HEK293 (cell line): ENCODE results near the gene PI4KA.

Source experiments
- KLF1 ChIP-seq: fragments of 450-650 bp; formaldehyde crosslinking; IDR thresholded peaks from 2 replicates; pipeline ENCODE4 v1.5.1; 2016; ENCODE audit warnings: missing biosample characterization, missing genetic modification characterization
- KLF16 ChIP-seq: fragments of 450-650 bp; formaldehyde crosslinking; IDR thresholded peaks from 2 replicates; pipeline ENCODE4 v1.5.1; 2017; ENCODE audit warnings: missing biosample characterization, missing genetic modification characterization
- PBX3 ChIP-seq: sonication (generic); formaldehyde crosslinking; IDR thresholded peaks from 2 replicates; pipeline ENCODE4 v1.8.1; 2022; ENCODE audit warnings: mild to moderate bottlenecking, moderate library complexity, missing genetic modification reagents
- SCRT1 ChIP-seq: fragments of 450-650 bp; formaldehyde crosslinking; IDR thresholded peaks from 2 replicates; pipeline ENCODE4 v1.5.1; 2016; ENCODE audit warnings: missing biosample characterization, missing genetic modification characterization, borderline replicate concordance
- ZBTB1 ChIP-seq: fragments of 450-650 bp; formaldehyde crosslinking; IDR thresholded peaks from 2 replicates; pipeline ENCODE4 v1.5.1; 2016; ENCODE audit warnings: missing biosample characterization, missing genetic modification characterization
- ZNF121 ChIP-seq: fragments of 450-650 bp; formaldehyde crosslinking; IDR thresholded peaks from 2 replicates; pipeline ENCODE4 v1.5.1; 2016; ENCODE audit warnings: missing biosample characterization, missing genetic modification characterization
- ZNF155 ChIP-seq: fragments of 450-650 bp; formaldehyde crosslinking; IDR thresholded peaks from 2 replicates; pipeline ENCODE4 v1.5.1; 2016; ENCODE audit warnings: missing biosample characterization, missing genetic modification characterization
- ZNF416 ChIP-seq: fragments of 450-650 bp; formaldehyde crosslinking; IDR thresholded peaks from 2 replicates; pipeline ENCODE4 v1.5.1; 2016; ENCODE audit warnings: missing biosample characterization, missing genetic modification characterization
- ZNF514 ChIP-seq: fragments of 450-650 bp; formaldehyde crosslinking; IDR thresholded peaks from 2 replicates; pipeline ENCODE4 v1.5.1; 2016; ENCODE audit warnings: missing biosample characterization, missing genetic modification characterization
- ZNF596 ChIP-seq: fragments of 450-650 bp; IDR thresholded peaks from 2 replicates; pipeline ENCODE4 v1.5.0; 2018; ENCODE audit warnings: missing biosample characterization, mild to moderate bottlenecking, missing genetic modification characterization, moderate library complexity
- ZNF600 ChIP-seq: fragments of 450-650 bp; formaldehyde crosslinking; IDR thresholded peaks from 2 replicates; pipeline ENCODE4 v1.5.1; 2016; ENCODE audit warnings: missing biosample characterization, missing genetic modification characterization
- ZNF701 ChIP-seq: fragments of 450-650 bp; formaldehyde crosslinking; IDR thresholded peaks from 2 replicates; pipeline ENCODE4 v1.5.1; 2016; ENCODE audit warnings: missing biosample characterization, missing genetic modification characterization
- TF ChIP-seq, protein P1 (sequence below): fragments of 450-650 bp; formaldehyde crosslinking; IDR thresholded peaks from 2 replicates; pipeline ENCODE4 v1.5.1; 2016; ENCODE audit warnings: missing biosample characterization, missing genetic modification characterization

- TF ChIP-seq ZNF416 (tag by site-specific recombination) (no peak), ZNF514 (tag by site-specific recombination) (no peak), ZNF121 (no peak), KLF1 (no peak), PBX3 (CRISPR knock-in tag) (no peak), ZNF600 (no peak), ZNF596 (tag by site-specific recombination) (no peak), ZNF701 (no peak), KLF16 (tag by site-specific recombination) (no peak), ZBTB1 (tag by site-specific recombination) (no peak), ZNF155 (tag by site-specific recombination) (no peak), SCRT1 (tag by site-specific recombination) (no peak)
- TF ChIP-seq, protein P1, sequence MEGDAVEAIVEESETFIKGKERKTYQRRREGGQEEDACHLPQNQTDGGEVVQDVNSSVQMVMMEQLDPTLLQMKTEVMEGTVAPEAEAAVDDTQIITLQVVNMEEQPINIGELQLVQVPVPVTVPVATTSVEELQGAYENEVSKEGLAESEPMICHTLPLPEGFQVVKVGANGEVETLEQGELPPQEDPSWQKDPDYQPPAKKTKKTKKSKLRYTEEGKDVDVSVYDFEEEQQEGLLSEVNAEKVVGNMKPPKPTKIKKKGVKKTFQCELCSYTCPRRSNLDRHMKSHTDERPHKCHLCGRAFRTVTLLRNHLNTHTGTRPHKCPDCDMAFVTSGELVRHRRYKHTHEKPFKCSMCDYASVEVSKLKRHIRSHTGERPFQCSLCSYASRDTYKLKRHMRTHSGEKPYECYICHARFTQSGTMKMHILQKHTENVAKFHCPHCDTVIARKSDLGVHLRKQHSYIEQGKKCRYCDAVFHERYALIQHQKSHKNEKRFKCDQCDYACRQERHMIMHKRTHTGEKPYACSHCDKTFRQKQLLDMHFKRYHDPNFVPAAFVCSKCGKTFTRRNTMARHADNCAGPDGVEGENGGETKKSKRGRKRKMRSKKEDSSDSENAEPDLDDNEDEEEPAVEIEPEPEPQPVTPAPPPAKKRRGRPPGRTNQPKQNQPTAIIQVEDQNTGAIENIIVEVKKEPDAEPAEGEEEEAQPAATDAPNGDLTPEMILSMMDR (tag by site-specific recombination) = peak; percentile 56; the same call in 1 of the 2 replicates
These were observed 54.8 kb downstream of the PI4KA start for GRCh38 chr22:20803696-20804324.
